Subcutaneous adipose tissue (tissue), 4 donors: ENCODE results near the gene CIBAR2. TPM values are rescaled to one million over a fixed set of nuclear protein-coding genes. Genes with fewer than 3 reads are reported as not detected.

ENCODE experiments used
- CTCF ChIP-seq: fragments of 450-650 bp; IDR thresholded peaks from one replicate; pipeline ENCODE4 v1.5.1; 2016; ENCODE audit warnings: low read depth, mild to moderate bottlenecking, control low read depth, antibody characterized with exemption, moderate library complexity
- total RNA-seq, 4 donors: library from RNA; depleted of rRNA; stranded (reverse); fragments of >200 nt; gene quantifications; one replicate each; pipeline ENCODE4 v1.1.0, GENCODE V29; 2016

The CIBAR2 gene
- total RNA-seq, 4 donors from 2014 or later: not detected

- TF ChIP-seq CTCF: no peak
These were observed 43.5 kb downstream of the CIBAR2 start for GRCh38 chr16:85068746-85069145.

GRCh38 chr16:85067426-85067825 lies 44.8 kb downstream of the CIBAR2 start:
- TF ChIP-seq CTCF: no peak

- no peak for TF ChIP-seq CTCF
These were observed 45.2 kb downstream of the CIBAR2 start for GRCh38 chr16:85067024-85067423.

GRCh38 chr16:85066346-85066885 lies 45.9 kb downstream of the CIBAR2 start:
- no peak for TF ChIP-seq CTCF

- no peak for TF ChIP-seq CTCF
These were observed 47.2 kb downstream of the CIBAR2 start for GRCh38 chr16:85065099-85065498.

GRCh38 chr16:85064186-85064585 lies 48.1 kb downstream of the CIBAR2 start:
- no peak for TF ChIP-seq CTCF

GRCh38 chr16:85062845-85063244 lies 49.4 kb downstream of the CIBAR2 start:
- TF ChIP-seq CTCF: no peak
